Retina (tissue), 1 donor: ENCODE results near the gene ERC2.

Experiments used
- DNase-seq: peaks from one replicate; pipeline ENCODE4 v3.0.0-alpha.2; 2016

Gene ERC2

GRCh38 chr3:55904716-55905115 lies 563.6 kb downstream of the ERC2 start:
- no peak for DNase-seq

GRCh38 chr3:55903680-55904079 lies 564.6 kb downstream of the ERC2 start:
- DNase-seq = no peak

- DNase-seq = peak; percentile 52
These were observed 565.9 kb downstream of the ERC2 start for GRCh38 chr3:55902221-55902900.

- no peak for DNase-seq
These were observed 568.4 kb downstream of the ERC2 start for GRCh38 chr3:55899887-55900286.

GRCh38 chr3:55897573-55898224 lies 570.6 kb downstream of the ERC2 start:
- peak; percentile 29 for DNase-seq

GRCh38 chr3:55895897-55896566 lies 572.2 kb downstream of the ERC2 start:
- peak; percentile 48 for DNase-seq

- no peak for DNase-seq
These were observed 573.7 kb downstream of the ERC2 start for GRCh38 chr3:55894605-55895004.

GRCh38 chr3:55893045-55893664 lies 575.1 kb downstream of the ERC2 start:
- DNase-seq = no peak

GRCh38 chr3:55891106-55891505 lies 577.2 kb downstream of the ERC2 start:
- DNase-seq = no peak

GRCh38 chr3:55888282-55888885 lies 579.9 kb downstream of the ERC2 start:
- no peak for DNase-seq

- no peak for DNase-seq
These were observed 582.5 kb downstream of the ERC2 start for GRCh38 chr3:55885721-55886120.

- no peak for DNase-seq
These were observed 583.6 kb downstream of the ERC2 start for GRCh38 chr3:55884491-55885285.

- no peak for DNase-seq
These were observed 584.2 kb downstream of the ERC2 start for GRCh38 chr3:55884066-55884465.

GRCh38 chr3:55882006-55882405 lies 586.3 kb downstream of the ERC2 start:
- no peak for DNase-seq

- DNase-seq = no peak
These were observed 587.9 kb downstream of the ERC2 start for GRCh38 chr3:55880357-55880756.

GRCh38 chr3:55879901-55880331 lies 588.4 kb downstream of the ERC2 start:
- DNase-seq = no peak

- DNase-seq = no peak
These were observed 590.6 kb downstream of the ERC2 start for GRCh38 chr3:55877703-55878102.

GRCh38 chr3:55876560-55876959 lies 591.7 kb downstream of the ERC2 start:
- no peak for DNase-seq

GRCh38 chr3:55875113-55875512 lies 593.2 kb downstream of the ERC2 start:
- DNase-seq = no peak

GRCh38 chr3:55873523-55874254 lies 594.6 kb downstream of the ERC2 start:
- no peak for DNase-seq

GRCh38 chr3:55870594-55870993 lies 597.7 kb downstream of the ERC2 start:
- DNase-seq = no peak

- no peak for DNase-seq
These were observed 599.9 kb downstream of the ERC2 start for GRCh38 chr3:55868347-55868746.
